Astrocyte (in vitro differentiated cells and primary cell): ENCODE measurements around the gene ADCY2. TPM values are rescaled to one million over a fixed set of nuclear protein-coding genes. Genes with fewer than 3 reads are reported as not detected.

Source experiments
- DNase-seq: peaks from one replicate; pipeline ENCODE4 v3.0.0-alpha.2; 2010; ENCODE audit warnings: low read depth
- FAIRE-seq: peaks from 2 replicates; lab custom pipeline; 2011; peaks lifted over from hg19 to GRCh38; lab: Jason Lieb, UNC
- H2AFZ ChIP-seq: 2 replicates; pipeline ENCODE4 v1.6.0; 2012; ENCODE audit warnings: low read depth, low read length, inconsistent platforms
- H3K27ac ChIP-seq: 2 replicates; pipeline ENCODE4 v1.5.1; 2011; ENCODE audit warnings: low read depth, low read length, inconsistent platforms
- H3K27me3 ChIP-seq: 2 replicates; pipeline ENCODE4 v1.6.0; 2011; ENCODE audit warnings: low read length, inconsistent platforms; ENCODE audit not compliant: insufficient read depth
- H3K36me3 ChIP-seq: 2 replicates; pipeline ENCODE4 v1.5.1; 2011; ENCODE audit warnings: low read length, inconsistent platforms; ENCODE audit not compliant: insufficient read depth
- H3K4me1 ChIP-seq: 2 replicates; pipeline ENCODE4 v1.5.1; 2011; ENCODE audit warnings: low read length, inconsistent platforms; ENCODE audit not compliant: insufficient read depth
- H3K4me2 ChIP-seq: 2 replicates; pipeline ENCODE4 v1.6.0; 2012; ENCODE audit warnings: low read length, inconsistent platforms
- H3K4me3 ChIP-seq: 2 replicates; pipeline ENCODE4 v1.5.1; 2011; ENCODE audit warnings: low read depth, mild to moderate bottlenecking, low read length, inconsistent platforms; ENCODE audit not compliant: insufficient read depth
- H3K79me2 ChIP-seq: 2 replicates; pipeline ENCODE4 v1.6.0; 2012; ENCODE audit warnings: mild to moderate bottlenecking, low read length, inconsistent platforms; ENCODE audit not compliant: insufficient read depth
- H3K9ac ChIP-seq: 2 replicates; pipeline ENCODE4 v1.6.0; 2012; ENCODE audit warnings: mild to moderate bottlenecking, low read length, inconsistent platforms
- H3K9me3 ChIP-seq: 2 replicates; pipeline ENCODE4 v1.5.1; 2012; ENCODE audit warnings: low read depth, mild to moderate bottlenecking, low read length, inconsistent platforms; ENCODE audit not compliant: insufficient read depth
- H4K20me1 ChIP-seq: 2 replicates; pipeline ENCODE4 v1.6.0; 2012; ENCODE audit warnings: low read length, inconsistent platforms; ENCODE audit not compliant: insufficient read depth
- H3K27ac Mint-ChIP-seq: one replicate; pipeline ENCODE4 v1.8.0; 2021; ENCODE audit warnings: mild to moderate bottlenecking, mixed read lengths; ENCODE audit not compliant: unreplicated experiment
- H3K27me3 Mint-ChIP-seq: one replicate; pipeline ENCODE4 v1.8.0; 2021; ENCODE audit warnings: low read depth, mixed read lengths; ENCODE audit not compliant: unreplicated experiment
- H3K36me3 Mint-ChIP-seq: one replicate; pipeline ENCODE4 v1.8.0; 2021; ENCODE audit warnings: low read depth, mixed read lengths; ENCODE audit not compliant: unreplicated experiment
- H3K4me1 Mint-ChIP-seq: one replicate; pipeline ENCODE4 v1.8.0; 2021; ENCODE audit warnings: low read depth, mixed read lengths; ENCODE audit not compliant: unreplicated experiment
- H3K4me3 Mint-ChIP-seq: one replicate; pipeline ENCODE4 v1.8.0; 2021; ENCODE audit warnings: mild to moderate bottlenecking, moderate library complexity, mixed read lengths; ENCODE audit not compliant: unreplicated experiment
- H3K9me3 Mint-ChIP-seq: one replicate; pipeline ENCODE4 v1.8.0; 2021; ENCODE audit warnings: mild to moderate bottlenecking, mixed read lengths; ENCODE audit not compliant: unreplicated experiment
- CTCF ChIP-seq: IDR thresholded peaks from 2 replicates; pipeline ENCODE4 v1.5.1; 2011; ENCODE audit warnings: low read depth, mild to moderate bottlenecking, inconsistent platforms, low read length, moderate library complexity; ENCODE audit not compliant: insufficient read depth
- EZH2 ChIP-seq: IDR thresholded peaks from 2 replicates; pipeline ENCODE4 v1.6.1; 2012; ENCODE audit warnings: mild to moderate bottlenecking, low read length, inconsistent platforms; ENCODE audit not compliant: insufficient read depth
- total RNA-seq: library from RNA; stranded (reverse); gene quantifications from 2 replicates; pipeline ENCODE4 v1.2.1, GENCODE V29; 2021

The ADCY2 gene
- total RNA-seq, 1 donor from 2014 or later: 5.7 TPM

- no peak for FAIRE-seq
- Histone ChIP-seq H3K9ac (no peak overlapping the region), H3K79me2 (no peaks in the 10 kb centered on the region), H3K36me3 (no peaks in the 10 kb centered on the region), H3K27me3 (no peaks in the 10 kb centered on the region), H2AFZ (no peak overlapping the region), H3K4me1 (no peaks in the 10 kb centered on the region), H4K20me1 (no peaks in the 10 kb centered on the region), H3K9me3 (peaks cover 1% of the 10 kb centered on the region), H3K4me2 (no peak overlapping the region), H3K27ac (no peak overlapping the region), H3K4me3 (no peak overlapping the region)
- Mint-ChIP-seq H3K27me3 (no peaks in the 10 kb centered on the region), H3K4me1 (peaks cover 3% of the 10 kb centered on the region), H3K27ac (peak overlapping the region; percentile 21), H3K9me3 (peaks cover 4% of the 10 kb centered on the region), H3K4me3 (no peak overlapping the region), H3K36me3 (no peaks in the 10 kb centered on the region)
- no peak for DNase-seq
- no peak for TF ChIP-seq EZH2
- TF ChIP-seq CTCF: no peak
Measured at GRCh38 chr5:7348168-7348854, 47.6 kb upstream of the ADCY2 start.

- Mint-ChIP-seq H3K27ac (no peak overlapping the region), H3K9me3 (peaks cover 2% of the 10 kb centered on the region), H3K36me3 (no peaks in the 10 kb centered on the region), H3K27me3 (no peaks in the 10 kb centered on the region), H3K4me1 (peaks cover 5% of the 10 kb centered on the region), H3K4me3 (no peak overlapping the region)
- FAIRE-seq (no peak), DNase-seq (no peak)
- Histone ChIP-seq H3K9ac (no peak overlapping the region), H3K36me3 (no peaks in the 10 kb centered on the region), H3K9me3 (peaks cover 2% of the 10 kb centered on the region), H3K27me3 (no peaks in the 10 kb centered on the region), H3K4me2 (no peak overlapping the region), H3K79me2 (no peaks in the 10 kb centered on the region), H3K4me1 (no peaks in the 10 kb centered on the region), H3K4me3 (no peak overlapping the region), H2AFZ (no peak overlapping the region), H4K20me1 (no peaks in the 10 kb centered on the region), H3K27ac (no peak overlapping the region)
- TF ChIP-seq EZH2 (no peak), CTCF (no peak)
Measured at GRCh38 chr5:7361593-7361992, 34.3 kb upstream of the ADCY2 start.

- FAIRE-seq: no peak
- Histone ChIP-seq H3K4me1 (no peaks in the 10 kb centered on the region), H3K9me3 (peaks cover 2% of the 10 kb centered on the region), H3K36me3 (no peaks in the 10 kb centered on the region), H3K9ac (no peak overlapping the region), H3K79me2 (no peaks in the 10 kb centered on the region), H3K4me3 (no peak overlapping the region), H3K27me3 (no peaks in the 10 kb centered on the region), H2AFZ (no peak overlapping the region), H3K27ac (no peak overlapping the region), H4K20me1 (no peaks in the 10 kb centered on the region), H3K4me2 (no peak overlapping the region)
- DNase-seq: no peak
- H3K27ac Mint-ChIP-seq: no peak overlapping the region
- H3K4me1 Mint-ChIP-seq: peaks cover 5% of the 10 kb centered on the region
- H3K27me3 Mint-ChIP-seq: no peaks in the 10 kb centered on the region
- TF ChIP-seq EZH2: no peak
- TF ChIP-seq CTCF: no peak
- no peak overlapping the region for H3K4me3 Mint-ChIP-seq
- no peaks in the 10 kb centered on the region for H3K36me3 Mint-ChIP-seq
- peaks cover 2% of the 10 kb centered on the region for H3K9me3 Mint-ChIP-seq
Measured at GRCh38 chr5:7363067-7363677, 32.8 kb upstream of the ADCY2 start.
